Measurements from ENCODE around the gene CHRM1.

The CHRM1 gene

GRCh38 chr11:62923601-62924411 is 2.6 kb upstream of the CHRM1 start:
- no peak for TF ChIP-seq CTCF (IDR thresholded peaks at IDR 0.05)
- H3K4me1 ChIP-seq = peaks cover 0 to 50% (median 42%) of the 10 kb centered on the region in 4 donors
- H3K9me3 ChIP-seq = no peaks in the 10 kb centered on the region
- no peak overlapping the region for H3K27ac ChIP-seq
- H3K4me3 ChIP-seq = peak overlapping the region in 1 of 2 donors; percentile 33
- H3K27me3 ChIP-seq = peaks cover 0 to 73% of the 10 kb centered on the region in 2 donors
- no peak for DNase-seq
- intact Hi-C loops (cut with DNase I; ENCODE audit: low total_unique reads) = no loop called here
- H3K36me3 ChIP-seq = no peaks in the 10 kb centered on the region

- no peaks in the 10 kb centered on the region for H3K9me3 ChIP-seq
- TF ChIP-seq CTCF (IDR thresholded peaks at IDR 0.05) = no peak
- H3K27me3 ChIP-seq = peaks cover 0 to 67% of the 10 kb centered on the region in 2 donors
- no peak overlapping the region for H3K27ac ChIP-seq
- DNase-seq = no peak
- H3K4me1 ChIP-seq = peaks cover 0 to 50% (median 42%) of the 10 kb centered on the region in 4 donors
- no peaks in the 10 kb centered on the region for H3K36me3 ChIP-seq
- intact Hi-C loops (cut with DNase I; ENCODE audit: low total_unique reads) = no loop called here
- no peak overlapping the region for H3K4me3 ChIP-seq
Observed at GRCh38 chr11:62922653-62923431, 1.7 kb upstream of the CHRM1 start.

GRCh38 chr11:62922189-62922589 is 1.0 kb upstream of the CHRM1 start:
- Histone ChIP-seq H3K27ac (no peak overlapping the region), H3K36me3 (no peaks in the 10 kb centered on the region), H3K9me3 (no peaks in the 10 kb centered on the region), H3K4me3 (no peak overlapping the region), H3K4me1 (peaks cover 0 to 50% (median 42%) of the 10 kb centered on the region in 4 donors), H3K27me3 (peaks cover 0 to 61% of the 10 kb centered on the region in 2 donors)
- no peak for DNase-seq
- intact Hi-C loops (cut with DNase I; ENCODE audit: low total_unique reads) = no loop called here
- TF ChIP-seq CTCF (IDR thresholded peaks at IDR 0.05) = no peak

DNA sequence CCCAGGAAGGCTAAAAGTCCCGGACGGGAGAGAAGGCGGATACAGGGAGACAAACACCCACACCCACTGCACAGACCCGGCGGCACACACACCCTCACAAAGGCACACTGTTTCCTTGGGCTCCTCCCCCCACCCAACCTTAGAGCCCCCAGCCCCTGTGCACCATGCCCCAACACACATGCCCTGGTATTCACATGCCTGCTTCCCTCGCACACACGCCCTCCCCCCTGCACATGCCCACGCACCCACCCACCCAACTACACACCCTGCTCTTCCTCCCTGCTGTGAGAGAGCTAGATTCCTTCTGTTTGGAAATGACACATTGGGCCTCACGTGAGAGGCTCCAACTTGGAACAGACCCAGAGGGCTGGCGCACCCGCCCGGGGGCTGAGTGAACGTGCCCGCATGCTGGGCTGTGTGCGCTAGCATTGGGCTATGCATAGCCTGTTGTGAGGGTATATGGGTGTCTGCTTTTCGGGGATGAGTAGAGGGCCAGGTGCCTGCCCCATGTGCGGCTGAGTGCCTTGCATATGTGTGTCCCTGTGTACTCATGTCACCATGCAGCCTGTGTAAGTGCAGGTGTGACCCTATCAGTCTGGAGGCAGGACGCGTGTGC is 518 bp upstream of the CHRM1 start:
- no peak overlapping the region for H3K27ac ChIP-seq
- H3K4me3 ChIP-seq = peak overlapping the region in 1 of 2 donors; percentile 31
- peaks cover 0 to 45% (median 41%) of the 10 kb centered on the region in 4 donors for H3K4me1 ChIP-seq
- H3K36me3 ChIP-seq = no peaks in the 10 kb centered on the region
- intact Hi-C loops (cut with DNase I; ENCODE audit: low total_unique reads) = no loop called here
- H3K27me3 ChIP-seq = peaks cover 0 to 56% of the 10 kb centered on the region in 2 donors
- no peak for DNase-seq
- H3K9me3 ChIP-seq = no peaks in the 10 kb centered on the region
- no peak for TF ChIP-seq CTCF (IDR thresholded peaks at IDR 0.05)

DNA sequence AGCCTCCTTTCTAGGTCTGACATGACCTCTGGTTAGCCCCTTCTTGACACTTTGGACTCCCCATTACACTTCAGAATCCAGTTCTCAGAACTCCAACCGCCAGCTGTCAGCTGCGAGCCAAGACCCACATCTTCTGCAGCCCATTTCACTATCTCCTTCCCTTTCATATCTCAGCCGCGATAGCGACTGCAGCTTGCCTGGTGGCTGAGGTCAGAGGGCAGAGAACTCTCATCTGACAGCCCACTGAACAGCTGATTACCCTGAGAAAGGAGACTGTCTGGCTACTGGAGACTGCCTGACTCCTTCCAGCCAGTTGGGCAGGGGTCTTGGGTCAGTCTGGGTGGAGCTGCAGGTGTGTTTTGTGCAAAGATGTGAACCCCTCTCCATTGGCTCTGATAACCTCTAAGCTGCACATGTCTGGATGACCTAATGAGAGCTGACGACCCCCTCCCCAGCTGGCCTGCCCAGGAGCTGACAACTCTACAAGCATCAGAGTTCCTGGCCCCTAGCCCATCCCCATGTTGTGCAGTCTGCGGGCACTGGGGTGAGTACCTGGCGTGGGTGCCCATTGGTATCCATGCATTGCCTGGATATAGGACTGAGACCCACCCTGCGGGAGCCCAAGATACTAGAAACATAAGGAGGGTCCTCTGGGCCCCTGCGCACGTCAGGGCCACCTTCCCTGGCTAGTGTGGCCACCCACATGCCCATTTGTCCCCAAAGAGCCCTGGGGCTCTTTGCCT is 1.1 kb downstream of the CHRM1 start:
- H3K4me3 ChIP-seq = no peak overlapping the region
- H3K27me3 ChIP-seq = peaks cover 0 to 39% of the 10 kb centered on the region in 2 donors
- H3K9me3 ChIP-seq = no peaks in the 10 kb centered on the region
- no peak for DNase-seq
- H3K36me3 ChIP-seq = no peaks in the 10 kb centered on the region
- intact Hi-C loops (cut with DNase I; ENCODE audit: low total_unique reads) = no loop called here
- H3K27ac ChIP-seq = no peak overlapping the region
- no peak for TF ChIP-seq CTCF (IDR thresholded peaks at IDR 0.05)
- peaks cover 0 to 36% (median 26%) of the 10 kb centered on the region in 4 donors for H3K4me1 ChIP-seq
